ENCODE data around the gene ZNF382. TPM values are rescaled to one million over a fixed set of nuclear protein-coding genes. Genes with fewer than 3 reads are reported as not detected.

ZNF382 gene
- total RNA-seq (2022) (0.51 and 0.81 TPM in 2 replicates), Bru-seq, nascent RNA (percentile 20 among the genes with signal in this experiment), BruChase-seq, experiment 1, labeled RNA remaining after a 6-hour chase (percentile 50 among the genes with signal in this experiment), BruChase-seq, experiment 2, labeled RNA remaining after a 2-hour chase (percentile 48 among the genes with signal in this experiment)
- long read RNA-seq = 0 reads

DNA sequence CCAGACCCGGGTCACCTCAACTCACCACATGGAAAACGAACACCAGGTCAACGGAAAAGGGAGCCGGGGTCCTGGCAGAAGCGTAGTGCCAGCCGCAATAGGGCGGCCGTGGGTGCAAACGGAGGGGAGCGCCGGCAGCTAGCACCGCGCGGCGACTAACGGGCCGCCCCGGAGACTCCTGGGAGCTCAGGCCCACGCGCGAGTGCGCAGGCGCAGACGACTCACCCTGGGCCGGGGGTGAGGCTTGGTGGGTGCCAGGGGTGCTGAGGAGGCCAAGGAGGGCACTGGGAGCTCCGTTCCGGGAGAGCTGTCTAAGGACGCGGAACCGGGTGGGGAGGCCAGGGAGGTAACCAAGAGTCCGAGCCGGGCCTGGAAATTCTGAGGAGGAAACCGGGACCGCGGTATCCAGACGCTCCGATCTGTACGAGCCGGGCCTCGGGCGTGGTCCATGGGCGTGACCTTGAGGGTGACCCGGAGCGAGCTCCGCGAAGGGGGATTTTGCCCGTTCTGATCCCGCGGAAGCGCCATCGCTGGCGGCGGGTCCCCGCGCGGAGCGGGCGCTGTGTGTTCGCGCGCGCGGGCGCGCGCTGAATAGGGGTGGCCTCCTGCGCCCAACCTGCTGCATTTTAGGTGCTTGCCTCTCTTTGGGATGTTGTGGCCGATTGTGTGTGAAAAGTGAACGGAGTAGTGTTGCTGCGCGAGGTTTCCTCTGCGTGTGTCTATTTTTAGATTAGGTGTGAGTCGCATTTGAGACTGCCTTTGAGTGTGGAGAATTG lies at the start of gene ZNF382:
Gene ZNF382, plus strand, starts transcription at position 213 of the 776 bp plus-strand sequence. CDS start 4,602 bp downstream, outside the sequence.
- no peaks in the 10 kb centered on the region for H3K36me3 Mint-ChIP-seq (ENCODE audit: insufficient read depth, unreplicated experiment)

DNA sequence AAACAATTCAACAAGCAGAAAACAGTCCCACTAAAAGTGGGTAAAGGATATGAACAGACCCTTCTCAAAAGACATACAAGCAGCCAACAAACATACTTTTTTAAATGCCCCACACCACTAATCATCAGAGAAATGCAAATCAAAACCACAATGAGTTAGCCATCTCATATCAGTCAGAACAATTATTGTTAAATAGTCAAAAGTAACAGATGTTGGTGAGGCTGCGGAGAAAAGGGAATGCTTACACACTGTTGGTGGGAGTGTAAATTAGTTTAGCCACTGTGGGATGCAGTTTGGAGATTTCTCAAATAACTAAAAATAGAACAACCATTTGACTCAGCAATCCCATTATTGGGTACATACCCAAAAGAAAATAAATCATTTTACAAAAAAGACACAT lies 40.7 kb upstream of the ZNF382 start:
- Mint-ChIP-seq H3K4me3 (ENCODE audit: unreplicated experiment) (no peak overlapping the region), H3K9me3 (ENCODE audit: unreplicated experiment) (no peaks in the 10 kb centered on the region), H3K4me1 (ENCODE audit: insufficient read depth, unreplicated experiment) (no peaks in the 10 kb centered on the region), H3K27ac (ENCODE audit: low read depth, unreplicated experiment) (no peak overlapping the region), H3K27me3 (ENCODE audit: insufficient read depth, unreplicated experiment) (no peaks in the 10 kb centered on the region), H3K36me3 (ENCODE audit: insufficient read depth, unreplicated experiment) (peaks cover 53% of the 10 kb centered on the region)
- intact Hi-C loops (cut with micrococcal nuclease) = no loop called here
- ChIA-PET CTCF (no interaction called here), POLR2A (interaction anchor here (0.6 kb wide), 1 partner anchor 52 kb away, joined by 4 read pairs; no protein-coding TSS in a partner anchor)
- DNase-seq (ENCODE audit: unreplicated experiment) = no peak
- BruUV-seq (replicated peaks) = no TSS peak
- TF ChIP-seq, protein P1, sequence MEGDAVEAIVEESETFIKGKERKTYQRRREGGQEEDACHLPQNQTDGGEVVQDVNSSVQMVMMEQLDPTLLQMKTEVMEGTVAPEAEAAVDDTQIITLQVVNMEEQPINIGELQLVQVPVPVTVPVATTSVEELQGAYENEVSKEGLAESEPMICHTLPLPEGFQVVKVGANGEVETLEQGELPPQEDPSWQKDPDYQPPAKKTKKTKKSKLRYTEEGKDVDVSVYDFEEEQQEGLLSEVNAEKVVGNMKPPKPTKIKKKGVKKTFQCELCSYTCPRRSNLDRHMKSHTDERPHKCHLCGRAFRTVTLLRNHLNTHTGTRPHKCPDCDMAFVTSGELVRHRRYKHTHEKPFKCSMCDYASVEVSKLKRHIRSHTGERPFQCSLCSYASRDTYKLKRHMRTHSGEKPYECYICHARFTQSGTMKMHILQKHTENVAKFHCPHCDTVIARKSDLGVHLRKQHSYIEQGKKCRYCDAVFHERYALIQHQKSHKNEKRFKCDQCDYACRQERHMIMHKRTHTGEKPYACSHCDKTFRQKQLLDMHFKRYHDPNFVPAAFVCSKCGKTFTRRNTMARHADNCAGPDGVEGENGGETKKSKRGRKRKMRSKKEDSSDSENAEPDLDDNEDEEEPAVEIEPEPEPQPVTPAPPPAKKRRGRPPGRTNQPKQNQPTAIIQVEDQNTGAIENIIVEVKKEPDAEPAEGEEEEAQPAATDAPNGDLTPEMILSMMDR (IDR thresholded peaks at IDR 0.05; ENCODE audit: unreplicated experiment) = no peak

More for the DNA sequence above, at the start of gene ZNF382:
- Mint-ChIP-seq H3K4me3 (ENCODE audit: unreplicated experiment) (no peak within 1 kb of the TSS), H3K27me3 (ENCODE audit: insufficient read depth, unreplicated experiment) (no peaks in the 10 kb centered on the region), H3K27ac (ENCODE audit: low read depth, unreplicated experiment) (no peak within 1 kb of the TSS), H3K9me3 (ENCODE audit: unreplicated experiment) (peaks cover 27% of the 10 kb centered on the region), H3K4me1 (ENCODE audit: insufficient read depth, unreplicated experiment) (no peaks in the 10 kb centered on the region)
- intact Hi-C loops (cut with micrococcal nuclease) = no loop called here
- BruUV-seq (replicated peaks) = no TSS peak
- ChIA-PET POLR2A (no interaction called here), CTCF (no interaction called here)
- no peak for DNase-seq (ENCODE audit: unreplicated experiment)
- TF ChIP-seq, protein P1 (IDR thresholded peaks at IDR 0.05; ENCODE audit: unreplicated experiment) = no peak

DNA sequence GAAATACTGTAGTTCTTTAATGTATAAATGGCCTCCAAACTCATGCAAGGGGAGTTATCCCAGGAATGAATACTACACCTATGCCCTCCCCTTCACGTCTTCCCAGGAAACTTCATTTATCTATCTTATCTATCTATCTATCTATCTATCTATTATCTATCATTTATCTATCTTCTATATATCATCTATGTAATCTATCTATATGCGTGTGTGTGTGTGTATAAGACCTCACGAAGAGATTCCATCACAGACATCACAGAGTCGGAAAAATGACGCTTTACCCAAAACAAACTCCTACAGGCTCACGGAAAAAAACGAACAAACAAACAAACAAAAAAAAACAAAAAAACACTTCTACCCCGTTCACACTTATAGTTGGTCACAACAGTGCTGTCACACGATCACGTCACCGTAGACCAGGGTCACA lies 32.5 kb upstream of the ZNF382 start:
- H3K27me3 Mint-ChIP-seq (ENCODE audit: insufficient read depth, unreplicated experiment) = no peaks in the 10 kb centered on the region
- POLR2A ChIA-PET = interaction anchor here (0.6 to 3.3 kb wide), 23 partner anchors 9 to 1082 kb away, joined by 3 to 67 read pairs (median 6); partner anchors contain the start of genes ZFP14, ZNF146, ZNF260 and ZNF345
- BruUV-seq (replicated peaks) = TSS peak; percentile 69
- intact Hi-C loops (cut with micrococcal nuclease) = loop anchor here (2.0 to 10.0 kb wide), 3 partner anchors 44 to 194 kb away; partner anchors contain the start of genes ZFP14, ZNF260 and ZNF461
- H3K36me3 Mint-ChIP-seq (ENCODE audit: insufficient read depth, unreplicated experiment) = peaks cover 69% of the 10 kb centered on the region
- no peak for DNase-seq (ENCODE audit: unreplicated experiment)
- no peaks in the 10 kb centered on the region for H3K9me3 Mint-ChIP-seq (ENCODE audit: unreplicated experiment)
- CTCF ChIA-PET = interaction anchor here (0.6 to 1.7 kb wide), 2 partner anchors 85 to 114 kb away, joined by 3 to 4 read pairs; no protein-coding TSS in a partner anchor
- H3K27ac Mint-ChIP-seq (ENCODE audit: low read depth, unreplicated experiment) = peak overlapping the region; percentile 99
- H3K4me1 Mint-ChIP-seq (ENCODE audit: insufficient read depth, unreplicated experiment) = peaks cover 26% of the 10 kb centered on the region
- H3K4me3 Mint-ChIP-seq (ENCODE audit: unreplicated experiment) = peak overlapping the region; percentile 93
- TF ChIP-seq, protein P1 (IDR thresholded peaks at IDR 0.05; ENCODE audit: unreplicated experiment) = no peak
